HG03575 (cell line): ENCODE measurements around the gene INAFM2.

Source experiments
- ATAC-seq: cut with Tn5 transposase; IDR thresholded peaks from one replicate; pipeline ENCODE4 v1.9.1; 2021; ENCODE audit not compliant: unreplicated experiment, insufficient number of reproducible peaks, low FRiP score; ENCODE audit errors: extremely low read depth

The INAFM2 gene

GRCh38 chr15:40368719-40369473 is 45.4 kb downstream of the INAFM2 start:
- no peak for ATAC-seq

GRCh38 chr15:40369474-40369869 is 46.0 kb downstream of the INAFM2 start:
- no peak for ATAC-seq

DNA sequence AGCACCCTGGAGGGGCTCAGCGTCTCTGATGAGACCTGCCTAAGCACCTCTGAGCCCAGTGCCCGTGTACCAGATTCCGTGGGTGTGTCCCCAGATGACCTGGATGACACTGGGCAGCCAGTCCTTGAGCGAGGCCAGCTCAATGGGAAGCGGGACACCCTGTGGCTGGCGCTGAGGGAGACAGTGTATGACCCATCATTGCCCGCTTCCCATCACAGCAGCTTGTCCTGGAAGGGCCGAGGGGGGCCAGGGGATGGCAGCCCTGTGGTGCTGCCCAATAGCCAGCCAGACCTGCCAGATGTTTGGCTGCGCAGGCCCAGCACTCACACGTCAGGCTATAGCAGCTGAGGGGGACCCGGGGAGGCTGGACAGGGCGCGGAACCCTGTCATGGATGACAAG is 46.5 kb downstream of the INAFM2 start:
- no peak for ATAC-seq

GRCh38 chr15:40372981-40373380 is 49.5 kb downstream of the INAFM2 start:
- no peak for ATAC-seq
